GM12872 (cell line): Measurements from ENCODE around the gene CTNNA2.

Experiments
- TF ChIP-seq, protein P1 (sequence below): IDR thresholded peaks from 3 replicates; pipeline ENCODE4 v1.5.1; 2011; ENCODE audit warnings: low read depth, mild to moderate bottlenecking, low read length, moderate library complexity; ENCODE audit not compliant: insufficient read depth

CTNNA2 gene

GRCh38 chr2:80266231-80266630 is 753.4 kb downstream of the CTNNA2 start:
- TF ChIP-seq, protein P1, sequence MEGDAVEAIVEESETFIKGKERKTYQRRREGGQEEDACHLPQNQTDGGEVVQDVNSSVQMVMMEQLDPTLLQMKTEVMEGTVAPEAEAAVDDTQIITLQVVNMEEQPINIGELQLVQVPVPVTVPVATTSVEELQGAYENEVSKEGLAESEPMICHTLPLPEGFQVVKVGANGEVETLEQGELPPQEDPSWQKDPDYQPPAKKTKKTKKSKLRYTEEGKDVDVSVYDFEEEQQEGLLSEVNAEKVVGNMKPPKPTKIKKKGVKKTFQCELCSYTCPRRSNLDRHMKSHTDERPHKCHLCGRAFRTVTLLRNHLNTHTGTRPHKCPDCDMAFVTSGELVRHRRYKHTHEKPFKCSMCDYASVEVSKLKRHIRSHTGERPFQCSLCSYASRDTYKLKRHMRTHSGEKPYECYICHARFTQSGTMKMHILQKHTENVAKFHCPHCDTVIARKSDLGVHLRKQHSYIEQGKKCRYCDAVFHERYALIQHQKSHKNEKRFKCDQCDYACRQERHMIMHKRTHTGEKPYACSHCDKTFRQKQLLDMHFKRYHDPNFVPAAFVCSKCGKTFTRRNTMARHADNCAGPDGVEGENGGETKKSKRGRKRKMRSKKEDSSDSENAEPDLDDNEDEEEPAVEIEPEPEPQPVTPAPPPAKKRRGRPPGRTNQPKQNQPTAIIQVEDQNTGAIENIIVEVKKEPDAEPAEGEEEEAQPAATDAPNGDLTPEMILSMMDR: no peak

- TF ChIP-seq, protein P1: no peak
Measured at GRCh38 chr2:80269806-80270205, 757.0 kb downstream of the CTNNA2 start.

DNA sequence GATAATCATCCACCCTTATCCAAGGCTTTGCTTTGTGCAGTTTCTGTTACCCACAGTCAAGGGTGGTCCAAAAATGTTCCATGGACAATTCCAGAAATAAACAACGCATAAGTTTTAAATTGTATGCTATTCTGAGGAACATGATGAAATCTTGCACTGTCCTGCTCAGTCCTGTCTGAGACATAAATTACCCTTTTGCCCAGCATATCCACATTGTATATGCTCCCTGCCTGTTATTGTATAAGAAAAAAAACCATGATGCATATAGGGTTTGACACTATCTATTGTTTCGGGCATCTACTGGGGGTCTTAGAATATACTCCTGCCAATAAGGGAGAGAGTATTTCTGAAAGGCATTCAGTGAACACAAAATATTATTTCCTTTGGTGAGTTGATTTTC is 767.7 kb downstream of the CTNNA2 start:
- TF ChIP-seq, protein P1: no peak

DNA sequence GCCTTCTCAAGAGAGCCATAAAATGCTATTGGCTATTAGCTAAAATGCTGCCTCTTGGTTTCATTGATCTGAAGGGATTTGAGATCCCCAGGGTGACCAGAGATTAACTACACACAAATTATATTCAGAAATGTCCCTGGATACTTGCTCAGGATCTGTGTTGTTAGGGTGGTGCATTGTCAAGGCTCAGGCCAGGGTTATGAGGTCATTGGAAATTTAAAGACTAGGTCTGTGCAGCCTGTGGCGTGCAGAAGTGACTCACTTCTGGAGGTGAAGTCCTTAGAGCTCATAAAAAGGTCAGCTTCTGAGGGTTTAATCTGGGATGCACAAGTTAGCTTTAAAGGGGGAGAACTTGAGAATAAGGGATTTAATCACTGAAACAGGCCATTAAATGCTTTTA is 768.2 kb downstream of the CTNNA2 start:
- TF ChIP-seq, protein P1: no peak

- TF ChIP-seq, protein P1: no peak
Measured at GRCh38 chr2:80288576-80288975, 775.7 kb downstream of the CTNNA2 start.

DNA sequence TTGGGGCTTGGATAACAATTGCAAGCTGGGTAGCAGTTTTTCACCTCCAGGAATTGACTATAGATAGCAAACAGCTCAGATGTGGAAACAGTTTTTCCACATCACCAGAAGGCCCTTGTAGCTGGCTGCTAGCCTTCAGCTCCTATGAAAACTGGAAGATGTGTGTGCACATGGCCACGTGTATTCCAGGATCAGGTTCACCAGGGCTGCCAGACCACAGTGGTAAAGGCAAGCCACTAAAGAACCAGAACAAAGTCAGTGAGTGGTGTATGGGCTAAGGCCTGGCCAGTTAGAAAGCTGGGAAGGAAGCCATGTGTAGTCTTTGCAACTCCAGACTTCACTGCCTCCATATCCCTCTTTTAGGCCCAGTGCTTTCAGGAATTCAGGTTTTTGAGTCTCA is 778.8 kb downstream of the CTNNA2 start:
- TF ChIP-seq, protein P1: no peak

GRCh38 chr2:80292474-80292873 is 779.6 kb downstream of the CTNNA2 start:
- TF ChIP-seq, protein P1: no peak

GRCh38 chr2:80293039-80293438 is 780.2 kb downstream of the CTNNA2 start:
- TF ChIP-seq, protein P1: no peak
